T-cell (primary cell): ENCODE results near the gene CHML. TPM values are rescaled to one million over a fixed set of nuclear protein-coding genes. Genes with fewer than 3 reads are reported as not detected.

Experiments
- total RNA-seq, 35 experiments: library from RNA in 6 of 35; stranded (reverse) in 6 of 35; fragments of 120-200 nt in 1 of 35; gene quantifications; one replicate each; pipeline versions ENCODE4 v1.2.1 to v1.2.4 and lab custom pipeline; 2013 to 2026

Gene CHML
- total RNA-seq, 5 donors from 2014 or later (not counting 1 experiment from before 2014, with no cell fraction given) = 6.5 to 15.8 (median 12.4) TPM

Other genes with a start within 250 kb of the CHML start
- 10 to 100 TPM; 14.6 to 32.7 (median 28.2) TPM for gene FH, start 120.6 kb downstream of the CHML start, total RNA-seq
- 1 to 10 TPM in 2 of 5 donors, under 1 TPM in 3; 0.32 to 2.0 (median 0.89) TPM for gene KMO, start 108.0 kb downstream of the CHML start, total RNA-seq
- gene OPN3, start within 50 bp of the CHML start, total RNA-seq = 1 to 10 TPM; 4.1 to 8.8 (median 7.3) TPM
- gene WDR64, start 11.9 kb upstream of the CHML start, total RNA-seq = under 1 TPM in 4 of 5 donors, not detected in 1; 0.13 to 0.48 (median 0.26) TPM
- gene EXO1, start 207.8 kb upstream of the CHML start, total RNA-seq = 1 to 10 TPM in 4 of 5 donors, under 1 TPM in 1; 0.41 to 2.7 (median 1.4) TPM